Activated gamma-delta T cell (primary cell): ENCODE data around the gene PIP5KL1.

ENCODE experiments used
- DNase-seq: peaks from one replicate; lab custom pipeline; 2025; lab: John Stamatoyannopoulos, UW

PIP5KL1 gene

GRCh38 chr9:127931092-127931881 is 710 bp upstream of the PIP5KL1 start:
- no peak for DNase-seq

GRCh38 chr9:127929625-127929979 is 975 bp downstream of the PIP5KL1 start:
- DNase-seq = no peak

- no peak for DNase-seq
These were observed 1.6 kb downstream of the PIP5KL1 start for GRCh38 chr9:127928676-127929624.

GRCh38 chr9:127927988-127928675 is 2.4 kb downstream of the PIP5KL1 start:
- no peak for DNase-seq

- DNase-seq = peak; percentile 59
These were observed 3.2 kb downstream of the PIP5KL1 start for GRCh38 chr9:127927201-127927987.

- no peak for DNase-seq
These were observed 3.7 kb downstream of the PIP5KL1 start for GRCh38 chr9:127926906-127927200.

GRCh38 chr9:127925959-127926905 is 4.3 kb downstream of the PIP5KL1 start:
- no peak for DNase-seq

GRCh38 chr9:127924736-127925444 is 5.7 kb downstream of the PIP5KL1 start:
- DNase-seq = no peak

GRCh38 chr9:127923771-127924170 is 6.8 kb downstream of the PIP5KL1 start:
- no peak for DNase-seq

GRCh38 chr9:127923046-127923445 is 7.5 kb downstream of the PIP5KL1 start:
- no peak for DNase-seq

GRCh38 chr9:127921557-127922120 is 8.9 kb downstream of the PIP5KL1 start:
- peak; percentile 44 for DNase-seq

GRCh38 chr9:127920794-127921193 is 9.8 kb downstream of the PIP5KL1 start:
- no peak for DNase-seq

- no peak for DNase-seq
These were observed 11.2 kb downstream of the PIP5KL1 start for GRCh38 chr9:127919253-127919815.

GRCh38 chr9:127918183-127919107 is 12.1 kb downstream of the PIP5KL1 start:
- no peak for DNase-seq

- DNase-seq = no peak
These were observed 13.0 kb downstream of the PIP5KL1 start for GRCh38 chr9:127917603-127918002.

- DNase-seq = peak; percentile 96
These were observed 13.6 kb downstream of the PIP5KL1 start, which contains the start of gene ST6GALNAC4 for GRCh38 chr9:127916720-127917581. ST6GALNAC4 (minus strand) TSS chr9:127917041; CDS start chr9:127916419, 622 bp downstream.
